Tibial artery (tissue), 4 donors: Measurements from ENCODE around the gene MORC4.
A peak's percentile ranks its signal among the peaks of the same experiment; 100 is the strongest.

Experiments used
- DNase-seq, 2 donors: peaks; one replicate each; pipeline ENCODE4 v3.0.0-alpha.2; 2019
- H3K27ac ChIP-seq, 2 donors: fragments of 200-600 bp; sonication (generic) in 1 of 2; 1 replicate in 1 of 2; 2 replicates in 1 of 2; pipeline ENCODE4 v1.5.1; 2018 to 2019; ENCODE audit warnings: mild to moderate bottlenecking in 1 of 2
- H3K27me3 ChIP-seq, 2 donors: fragments of 200-600 bp; sonication (generic) in 1 of 2; one replicate each; pipeline versions ENCODE4 v1.5.1 to v1.6.0; 2016 to 2019
- H3K36me3 ChIP-seq, 3 donors: fragments of 200-600 bp; sonication (generic) in 2 of 3; one replicate each; pipeline ENCODE4 v1.5.1; 2016 to 2019; ENCODE audit warnings: mild to moderate bottlenecking in 2 of 3
- H3K4me1 ChIP-seq, 4 donors: fragments of 200-600 bp; sonication (generic) in 2 of 4; 1 replicate in 3 of 4; 2 replicates in 1 of 4; pipeline ENCODE4 v1.5.1; 2016 to 2019
- H3K4me3 ChIP-seq, 2 donors: fragments of 200-600 bp; sonication (generic) in 1 of 2; 1 replicate in 1 of 2; 2 replicates in 1 of 2; pipeline ENCODE4 v1.5.1; 2018 to 2019; ENCODE audit warnings: mild to moderate bottlenecking in 2 of 2
- H3K9me3 ChIP-seq, 3 donors: fragments of 200-600 bp; sonication (generic) in 1 of 3; one replicate each; pipeline ENCODE4 v1.5.1; 2016 to 2019
- intact Hi-C: fragments of 100-400 bp; cut with DNase I; formaldehyde crosslinking; loops from one replicate; pipeline ENCODE4 v1.15.0; 2023; ENCODE audit warnings: low total_unique reads
- TF ChIP-seq, protein P1 (sequence below), 2 experiments: fragments of 200-600 bp in 1 of 2; fragments of 450-650 bp in 1 of 2; IDR thresholded peaks; one replicate each; pipeline ENCODE4 v1.5.1; 2017 to 2019; ENCODE audit warnings: antibody characterized with exemption in 2 of 2, mild to moderate bottlenecking in 1 of 2, moderate library complexity in 1 of 2

The MORC4 gene

DNA sequence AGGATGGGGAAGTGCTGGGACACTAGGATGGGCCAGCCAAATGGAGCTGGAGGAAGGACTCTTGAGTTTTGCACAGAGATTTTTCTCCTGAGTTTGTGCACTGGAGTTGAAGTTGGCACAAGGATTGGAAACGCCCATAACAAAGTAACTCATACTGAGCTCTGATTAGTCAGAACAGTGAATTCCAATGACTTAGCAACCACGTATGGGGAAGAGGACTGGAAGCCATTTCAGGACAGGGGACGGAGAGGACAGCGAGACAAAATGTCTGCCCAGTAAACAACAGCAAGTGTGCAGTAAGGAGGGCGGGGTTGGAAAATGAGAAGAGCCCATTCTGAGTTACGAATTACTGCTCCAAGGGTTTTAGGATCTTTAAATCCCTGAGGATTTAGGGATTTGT is 102.8 kb downstream of the MORC4 start:
- H3K36me3 ChIP-seq: no peaks in the 10 kb centered on the region
- intact Hi-C loops: no loop called here
- TF ChIP-seq, protein P1, sequence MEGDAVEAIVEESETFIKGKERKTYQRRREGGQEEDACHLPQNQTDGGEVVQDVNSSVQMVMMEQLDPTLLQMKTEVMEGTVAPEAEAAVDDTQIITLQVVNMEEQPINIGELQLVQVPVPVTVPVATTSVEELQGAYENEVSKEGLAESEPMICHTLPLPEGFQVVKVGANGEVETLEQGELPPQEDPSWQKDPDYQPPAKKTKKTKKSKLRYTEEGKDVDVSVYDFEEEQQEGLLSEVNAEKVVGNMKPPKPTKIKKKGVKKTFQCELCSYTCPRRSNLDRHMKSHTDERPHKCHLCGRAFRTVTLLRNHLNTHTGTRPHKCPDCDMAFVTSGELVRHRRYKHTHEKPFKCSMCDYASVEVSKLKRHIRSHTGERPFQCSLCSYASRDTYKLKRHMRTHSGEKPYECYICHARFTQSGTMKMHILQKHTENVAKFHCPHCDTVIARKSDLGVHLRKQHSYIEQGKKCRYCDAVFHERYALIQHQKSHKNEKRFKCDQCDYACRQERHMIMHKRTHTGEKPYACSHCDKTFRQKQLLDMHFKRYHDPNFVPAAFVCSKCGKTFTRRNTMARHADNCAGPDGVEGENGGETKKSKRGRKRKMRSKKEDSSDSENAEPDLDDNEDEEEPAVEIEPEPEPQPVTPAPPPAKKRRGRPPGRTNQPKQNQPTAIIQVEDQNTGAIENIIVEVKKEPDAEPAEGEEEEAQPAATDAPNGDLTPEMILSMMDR (IDR thresholded peaks at IDR 0.05): no peak

DNA sequence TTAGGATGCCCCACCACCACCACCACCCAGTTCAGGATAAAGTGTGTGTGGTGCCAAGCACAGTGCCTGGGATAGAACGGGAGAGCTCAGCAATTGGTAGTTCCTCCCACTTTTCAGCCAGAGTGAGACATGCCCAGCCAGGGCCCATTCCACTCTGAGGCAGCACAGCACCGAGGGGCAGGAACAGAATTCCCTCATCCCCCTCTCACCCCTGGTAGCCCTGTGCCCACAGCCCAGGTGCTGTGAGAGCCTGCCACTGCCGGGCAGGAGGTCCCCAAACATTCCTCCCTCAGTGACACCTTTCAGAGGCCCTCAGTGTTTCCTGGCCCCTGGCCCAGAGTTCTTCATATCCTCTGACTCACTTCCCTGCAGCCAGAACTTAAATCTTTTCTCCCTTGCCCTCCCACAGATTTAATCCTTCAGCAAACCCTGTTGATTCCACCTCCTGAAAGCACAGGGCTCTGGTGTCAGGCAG is 105.0 kb downstream of the MORC4 start:
- Histone ChIP-seq H3K27ac (no peak overlapping the region), H3K4me3 (no peak overlapping the region), H3K4me1 (no peaks in the 10 kb centered on the region), H3K27me3 (no peaks in the 10 kb centered on the region), H3K9me3 (no peaks in the 10 kb centered on the region), H3K36me3 (no peaks in the 10 kb centered on the region)
- DNase-seq: no peak
- TF ChIP-seq, protein P1 (IDR thresholded peaks at IDR 0.05): no peak
- intact Hi-C loops: no loop called here

More for the DNA sequence above, 102.8 kb downstream of the MORC4 start:
- DNase-seq: no peak
- Histone ChIP-seq H3K4me3 (no peak overlapping the region), H3K27ac (no peak overlapping the region), H3K4me1 (no peaks in the 10 kb centered on the region), H3K9me3 (no peaks in the 10 kb centered on the region), H3K27me3 (no peaks in the 10 kb centered on the region)

DNA sequence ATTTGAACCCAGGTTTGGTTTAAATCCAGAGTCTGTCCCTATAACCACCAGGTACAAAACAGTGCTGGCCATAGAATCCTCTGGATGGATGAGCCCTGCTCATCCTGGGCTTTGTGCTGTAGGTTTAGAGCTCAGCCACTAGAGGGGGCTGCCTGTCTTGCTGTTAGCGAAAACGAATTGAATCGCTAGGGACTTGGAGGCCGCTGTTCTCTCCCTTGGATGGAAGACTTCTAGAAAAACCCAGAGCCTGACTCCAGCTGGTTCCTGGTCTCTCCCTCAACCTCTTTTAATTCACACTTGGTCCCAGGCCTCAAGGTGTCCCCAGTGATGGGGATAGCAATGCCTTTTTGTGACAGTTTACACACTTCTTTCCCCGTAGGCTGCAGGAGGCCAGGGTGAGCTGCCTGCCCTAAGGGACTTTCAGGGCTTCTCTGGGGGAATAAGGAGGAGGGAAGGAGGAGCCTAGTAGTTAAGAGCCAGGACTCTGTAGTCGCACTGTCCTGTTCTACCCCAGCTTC is 105.6 kb downstream of the MORC4 start:
- Histone ChIP-seq H3K9me3 (no peaks in the 10 kb centered on the region), H3K36me3 (no peaks in the 10 kb centered on the region), H3K4me3 (no peak overlapping the region), H3K4me1 (no peaks in the 10 kb centered on the region), H3K27me3 (no peaks in the 10 kb centered on the region), H3K27ac (no peak overlapping the region)
- intact Hi-C loops: no loop called here
- peak in 1 of 2 donors; percentile 33 for DNase-seq
- TF ChIP-seq, protein P1 (IDR thresholded peaks at IDR 0.05): peak; percentile 54 to 69

DNA sequence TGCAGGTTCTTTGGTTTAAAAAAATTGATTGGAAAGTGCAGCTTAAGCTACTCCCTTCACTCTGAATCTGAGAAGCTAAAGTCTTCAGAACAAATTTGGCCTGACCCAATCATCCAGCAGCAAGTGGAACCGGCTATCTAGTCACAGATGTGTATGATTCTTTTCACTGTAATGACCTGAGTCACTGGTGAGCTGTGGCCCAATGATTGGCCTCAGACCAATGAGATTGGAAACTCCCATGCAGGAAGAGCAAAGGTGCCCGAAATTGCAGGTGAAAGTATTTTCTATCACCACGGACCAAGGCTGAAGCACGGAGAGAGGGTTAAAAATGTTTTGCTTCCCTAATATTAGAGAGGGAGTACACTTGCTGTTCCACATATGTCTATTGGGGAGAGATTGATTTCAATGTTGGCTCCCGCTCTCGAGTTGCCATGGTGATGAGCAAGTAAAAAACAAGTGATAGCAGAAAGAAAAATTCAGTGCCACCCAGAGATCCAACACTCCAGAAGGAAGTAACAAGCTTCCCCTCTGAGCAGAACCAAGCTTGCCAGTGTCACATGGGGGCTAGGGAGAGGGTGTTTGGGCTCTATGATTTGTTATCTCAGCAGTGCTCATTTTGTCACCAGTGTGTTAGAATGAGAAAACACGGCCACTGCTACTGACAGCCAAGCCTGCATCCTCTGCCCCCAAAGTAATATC is 108.1 kb downstream of the MORC4 start:
- H3K4me3 ChIP-seq: no peak overlapping the region
- no peaks in the 10 kb centered on the region for H3K9me3 ChIP-seq
- TF ChIP-seq, protein P1 (IDR thresholded peaks at IDR 0.05): no peak
- DNase-seq: no peak
- no peak overlapping the region for H3K27ac ChIP-seq
- intact Hi-C loops: no loop called here
- H3K27me3 ChIP-seq: no peaks in the 10 kb centered on the region
- H3K36me3 ChIP-seq: no peaks in the 10 kb centered on the region
- H3K4me1 ChIP-seq: no peaks in the 10 kb centered on the region
